HG02759 (cell line): ENCODE results near the gene MZT2A.
A peak's percentile ranks its signal among the peaks of the same experiment; 100 is the strongest.
"Not testable (repeated sequence)": the region's sequence is repeated elsewhere in the genome, so short reads cannot be mapped to it uniquely, and the experiment has no call there.

ENCODE experiments used
- ATAC-seq: cut with Tn5 transposase; IDR thresholded peaks from one replicate; pipeline ENCODE4 v1.9.1; 2021; ENCODE audit warnings: mild to moderate bottlenecking, moderate library complexity; ENCODE audit not compliant: unreplicated experiment

MZT2A gene

GRCh38 chr2:131521524-131521923, 29.3 kb upstream of the MZT2A start:
- ATAC-seq, result not testable (repeated sequence)

- ATAC-seq, result no peak
Measured at GRCh38 chr2:131520526-131520925, 28.3 kb upstream of the MZT2A start.

- ATAC-seq, result not testable (repeated sequence)
Measured at GRCh38 chr2:131519871-131520470, 27.8 kb upstream of the MZT2A start.

- no peak for ATAC-seq
Measured at GRCh38 chr2:131519466-131519865, 27.3 kb upstream of the MZT2A start.

- not testable (repeated sequence) for ATAC-seq
Measured at GRCh38 chr2:131518531-131518930, 26.3 kb upstream of the MZT2A start.

DNA sequence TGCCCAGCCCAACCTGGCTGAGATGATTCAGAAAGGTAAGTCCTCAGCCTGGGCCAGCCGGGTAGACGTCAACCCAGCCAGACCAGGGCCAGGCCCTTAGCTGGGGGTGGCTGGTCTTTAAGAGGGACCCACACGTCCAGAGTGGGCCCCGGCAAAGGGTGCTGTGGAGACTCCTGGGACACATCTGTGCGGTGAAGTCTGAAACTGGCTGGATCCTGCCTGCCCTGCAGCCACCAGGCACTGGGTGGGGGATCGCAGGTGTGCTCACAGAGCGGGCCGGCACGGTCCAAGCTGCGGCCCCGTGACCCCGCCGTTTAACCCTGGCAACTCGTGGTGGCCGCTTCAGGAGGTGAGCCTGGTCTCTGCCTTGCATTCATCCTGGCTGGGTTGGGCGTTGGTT, 25.7 kb upstream of the MZT2A start:
- not testable (repeated sequence) for ATAC-seq

DNA sequence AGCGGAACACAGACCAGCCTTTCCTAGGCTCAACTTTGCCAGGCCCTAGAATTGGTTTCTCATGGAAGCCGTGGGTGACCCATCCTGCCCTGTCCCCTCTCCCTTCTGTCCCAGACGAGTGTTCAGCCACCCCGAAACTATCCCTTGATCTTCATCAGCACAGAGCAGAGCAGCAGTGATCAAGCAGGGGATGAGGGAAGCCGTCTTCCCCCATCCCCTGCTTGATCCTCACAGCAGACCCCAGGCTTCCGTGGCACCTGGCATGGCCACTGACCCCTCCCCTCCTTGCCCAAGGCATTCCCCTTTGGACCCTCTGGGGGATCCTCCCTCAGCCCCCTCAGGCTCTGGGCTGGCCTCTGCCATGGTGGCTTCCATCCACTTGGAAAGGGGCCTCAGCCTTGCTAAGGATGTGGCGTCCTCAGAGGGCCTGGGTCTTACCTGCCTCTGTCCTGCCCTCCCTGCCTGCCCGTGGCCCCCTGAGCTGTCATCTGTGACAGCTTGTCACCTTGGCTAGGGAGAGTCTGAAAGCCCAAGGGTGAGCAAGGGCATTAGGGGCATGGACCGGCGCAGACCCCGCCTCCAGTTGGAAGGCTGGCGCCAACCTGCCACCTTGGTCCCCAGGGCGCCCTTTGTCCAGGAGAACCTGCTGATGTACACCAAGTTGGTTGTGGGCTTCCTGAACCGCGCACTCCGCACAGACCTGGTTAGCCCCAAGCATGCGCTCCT, 25.1 kb upstream of the MZT2A start:
- ATAC-seq, result no peak

DNA sequence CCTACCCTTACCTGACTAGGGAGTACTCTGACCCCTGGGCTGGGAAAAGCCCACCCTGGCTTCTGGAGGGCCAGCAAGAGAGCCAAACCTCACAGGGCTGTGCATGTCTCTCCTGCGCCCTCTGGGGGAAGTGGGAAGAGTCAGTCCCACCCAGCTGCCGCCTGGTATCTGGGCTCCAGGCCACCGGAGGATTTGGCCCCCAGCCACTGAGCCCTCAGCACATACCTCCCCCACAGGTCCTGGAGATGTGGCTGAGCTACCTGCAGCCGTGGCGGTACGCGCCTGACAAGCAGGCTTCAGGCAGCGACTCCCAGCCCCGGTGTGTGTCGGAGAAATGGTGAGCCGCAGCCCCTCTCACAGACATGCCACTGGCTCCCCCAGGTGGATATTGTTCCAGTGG, 24.4 kb upstream of the MZT2A start:
- not testable (repeated sequence) for ATAC-seq

DNA sequence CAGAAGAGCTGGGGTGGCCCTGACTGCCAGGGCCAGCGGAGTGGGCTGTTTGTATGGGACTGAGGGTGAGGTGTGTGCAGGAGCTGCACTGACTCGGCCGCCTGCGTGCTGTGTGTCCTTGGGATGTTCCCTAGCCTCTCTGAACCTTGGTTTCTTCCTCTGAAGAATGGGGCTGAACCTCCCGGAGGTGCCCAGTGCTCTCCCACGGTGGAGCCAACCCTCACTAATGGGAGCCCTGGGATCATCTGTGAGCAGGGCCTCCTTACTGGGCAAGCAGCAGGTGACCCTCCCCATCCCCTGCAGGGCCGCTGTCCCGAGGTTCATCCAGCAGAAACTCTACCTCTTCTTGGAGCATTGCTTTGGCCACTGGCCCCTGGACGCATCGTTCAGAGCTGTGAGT, 23.8 kb upstream of the MZT2A start:
- ATAC-seq, result no peak

- not testable (repeated sequence) for ATAC-seq
Measured at GRCh38 chr2:131515235-131515634, 23.0 kb upstream of the MZT2A start.

- ATAC-seq, result peak; percentile 80
Measured at GRCh38 chr2:131514408-131515166, 22.4 kb upstream of the MZT2A start.

DNA sequence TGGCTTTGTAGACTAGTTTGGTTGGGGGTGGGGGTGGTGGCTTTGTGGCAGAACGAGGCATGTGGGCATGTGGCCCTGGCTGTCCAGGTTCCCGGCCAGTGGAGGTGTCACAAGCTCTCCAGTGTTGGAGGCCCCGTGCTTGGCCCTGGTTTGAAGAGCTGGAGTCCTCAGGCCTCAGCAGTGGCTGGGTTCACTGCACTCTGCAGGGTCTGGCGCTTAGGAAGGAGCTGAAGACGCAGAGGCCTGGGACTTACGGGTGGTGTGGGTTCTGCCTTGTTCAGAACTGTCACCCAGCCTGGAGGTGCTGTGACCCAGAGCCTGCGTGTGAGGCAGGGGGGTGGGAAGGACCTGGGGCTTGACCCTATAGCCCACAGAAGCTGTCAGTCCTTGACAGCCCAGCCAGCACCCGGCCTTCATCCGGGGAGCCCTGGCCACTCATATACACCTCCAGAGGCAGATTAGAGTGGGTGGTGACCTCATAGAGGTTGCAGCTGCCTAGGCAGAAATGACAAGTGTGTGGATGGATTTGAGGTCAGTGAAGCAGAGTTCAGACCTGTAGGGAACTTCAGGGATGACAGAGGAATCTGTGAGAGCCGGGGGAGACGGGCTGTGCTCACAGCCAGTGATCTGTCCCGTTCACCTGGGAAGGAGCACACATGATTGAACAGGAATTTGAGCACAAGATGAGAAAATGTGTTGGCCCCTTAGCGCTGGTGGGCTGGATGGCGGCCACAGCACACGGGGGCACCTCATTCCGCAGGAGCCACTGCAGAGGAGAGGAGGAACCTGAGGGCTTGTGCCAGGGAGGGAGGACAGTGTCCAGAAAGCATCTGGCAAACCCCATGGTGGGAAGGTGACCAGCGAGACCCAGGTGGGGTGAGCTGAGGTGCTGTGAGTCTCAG, 20.0 kb upstream of the MZT2A start:
- not testable (repeated sequence) for ATAC-seq

DNA sequence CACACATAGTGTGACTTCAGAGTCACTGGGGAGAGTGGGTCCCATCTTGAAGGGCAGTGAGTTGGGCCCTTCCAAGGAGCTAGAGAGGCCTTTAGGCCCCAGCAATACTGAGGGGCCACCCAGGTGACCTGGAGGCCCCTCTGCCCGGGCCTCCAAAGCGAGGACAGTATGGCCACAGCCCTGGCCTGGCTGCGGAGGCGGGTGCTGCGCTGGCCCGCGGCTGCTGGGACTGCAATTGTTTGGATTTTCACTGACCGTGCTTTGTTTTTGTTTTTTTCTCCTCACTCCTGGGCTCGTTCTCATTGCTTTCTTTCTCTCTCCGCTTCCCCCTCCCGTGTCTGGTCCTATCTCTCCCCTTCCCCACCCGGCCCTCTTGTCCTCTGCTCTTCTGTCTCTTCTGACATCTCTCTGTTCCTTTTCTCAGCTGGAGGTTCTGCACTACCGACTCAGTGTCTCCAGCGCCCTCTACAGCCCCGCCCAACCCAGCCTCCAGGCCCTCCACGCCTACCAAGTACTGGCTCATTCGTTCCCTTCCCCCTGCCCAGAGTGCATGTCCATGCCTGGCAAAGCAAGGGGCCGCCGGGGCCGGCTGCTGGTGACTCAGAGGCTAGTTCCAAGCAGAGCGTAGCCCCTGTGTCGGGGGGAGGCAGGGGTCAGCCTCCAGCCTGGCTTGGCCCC, 19.2 kb upstream of the MZT2A start:
- ATAC-seq, result not testable (repeated sequence)

- ATAC-seq, result no peak
Measured at GRCh38 chr2:131509615-131510014, 17.4 kb upstream of the MZT2A start.

GRCh38 chr2:131504082-131504750, 12.0 kb upstream of the MZT2A start:
- ATAC-seq, result not testable (repeated sequence)

GRCh38 chr2:131503587-131503986, 11.4 kb upstream of the MZT2A start:
- ATAC-seq, result not testable (repeated sequence)

GRCh38 chr2:131498321-131498973, 6.2 kb upstream of the MZT2A start:
- peak; percentile 95 for ATAC-seq

GRCh38 chr2:131495506-131495905, 3.3 kb upstream of the MZT2A start:
- ATAC-seq, result not testable (repeated sequence)
